Measurements from ENCODE around the gene SLC30A4.
"Not testable (repeated sequence)": the region's sequence is repeated elsewhere in the genome, so short reads cannot be mapped to it uniquely, and the experiment has no call there.

The SLC30A4 gene

GRCh38 chr15:45535486-45536042 is 13.0 kb upstream of the SLC30A4 start:
- H3K27ac Mint-ChIP-seq (ENCODE audit: low read depth), result no peak overlapping the region
- no peaks in the 10 kb centered on the region for H3K4me1 Mint-ChIP-seq
- no peak for DNase-seq (ENCODE audit: low spot score in 2 of 2)
- H3K27me3 Mint-ChIP-seq, result peaks cover 23% of the 10 kb centered on the region
- no peak for ATAC-seq (replicated peaks; ENCODE audit: extremely low read depth, poor library complexity, severe bottlenecking)
- H3K36me3 Mint-ChIP-seq (ENCODE audit: insufficient read depth), result no peaks in the 10 kb centered on the region
- no peak overlapping the region for H3K4me3 Mint-ChIP-seq
- H3K9me3 Mint-ChIP-seq, result no peaks in the 10 kb centered on the region

GRCh38 chr15:45534821-45535220 is 12.3 kb upstream of the SLC30A4 start:
- DNase-seq (ENCODE audit: low spot score in 2 of 2) (no peak), ATAC-seq (replicated peaks; ENCODE audit: extremely low read depth, poor library complexity, severe bottlenecking) (no peak)
- Mint-ChIP-seq H3K27me3 (peaks cover 23% of the 10 kb centered on the region), H3K4me1 (no peaks in the 10 kb centered on the region), H3K4me3 (no peak overlapping the region), H3K36me3 (ENCODE audit: insufficient read depth) (no peaks in the 10 kb centered on the region), H3K9me3 (no peaks in the 10 kb centered on the region), H3K27ac (ENCODE audit: low read depth) (no peak overlapping the region)

- not testable (repeated sequence) for H3K36me3 Mint-ChIP-seq (ENCODE audit: insufficient read depth); ATAC-seq (replicated peaks; ENCODE audit: extremely low read depth, poor library complexity, severe bottlenecking); H3K27ac Mint-ChIP-seq (ENCODE audit: low read depth); H3K4me1 Mint-ChIP-seq; H3K4me3 Mint-ChIP-seq; DNase-seq (ENCODE audit: low spot score in 2 of 2); H3K9me3 Mint-ChIP-seq
- H3K27me3 Mint-ChIP-seq, result peaks cover 23% of the 10 kb centered on the region
These were observed 10.3 kb upstream of the SLC30A4 start for GRCh38 chr15:45532892-45533291.

- no peaks in the 10 kb centered on the region for H3K36me3 Mint-ChIP-seq (ENCODE audit: insufficient read depth)
- no peaks in the 10 kb centered on the region for H3K4me1 Mint-ChIP-seq
- H3K27me3 Mint-ChIP-seq, result peaks cover 23% of the 10 kb centered on the region
- ATAC-seq (replicated peaks; ENCODE audit: extremely low read depth, poor library complexity, severe bottlenecking), result no peak
- no peaks in the 10 kb centered on the region for H3K9me3 Mint-ChIP-seq
- H3K27ac Mint-ChIP-seq (ENCODE audit: low read depth), result no peak overlapping the region
- no peak overlapping the region for H3K4me3 Mint-ChIP-seq
- no peak for DNase-seq (ENCODE audit: low spot score in 2 of 2)
These were observed 7.1 kb upstream of the SLC30A4 start for GRCh38 chr15:45529613-45530012.

GRCh38 chr15:45527086-45527485 is 4.5 kb upstream of the SLC30A4 start:
- Mint-ChIP-seq H3K36me3 (ENCODE audit: insufficient read depth) (peaks cover under 1% of the 10 kb centered on the region), H3K27me3 (peaks cover 5% of the 10 kb centered on the region), H3K27ac (ENCODE audit: low read depth) (no peak overlapping the region), H3K4me3 (no peak overlapping the region), H3K4me1 (peaks cover 6% of the 10 kb centered on the region), H3K9me3 (no peaks in the 10 kb centered on the region)
- DNase-seq (ENCODE audit: low spot score in 2 of 2) (no peak), ATAC-seq (replicated peaks; ENCODE audit: extremely low read depth, poor library complexity, severe bottlenecking) (no peak)

- Mint-ChIP-seq H3K4me1 (peaks cover 26% of the 10 kb centered on the region), H3K9me3 (no peaks in the 10 kb centered on the region), H3K27me3 (no peaks in the 10 kb centered on the region), H3K27ac (ENCODE audit: low read depth) (peak overlapping the region; percentile 65), H3K4me3 (peak overlapping the region; percentile 96), H3K36me3 (ENCODE audit: insufficient read depth) (peaks cover 2% of the 10 kb centered on the region)
- DNase-seq (ENCODE audit: low spot score in 2 of 2) (no peak), ATAC-seq (replicated peaks; ENCODE audit: extremely low read depth, poor library complexity, severe bottlenecking) (no peak)
These were observed 558 bp upstream of the SLC30A4 start for GRCh38 chr15:45523166-45523460.

GRCh38 chr15:45521596-45522327 is 793 bp downstream of the SLC30A4 start:
- H3K27ac Mint-ChIP-seq (ENCODE audit: low read depth), result peak overlapping the region; percentile 62

GRCh38 chr15:45510758-45511280 is 11.7 kb downstream of the SLC30A4 start:
- no peaks in the 10 kb centered on the region for H3K4me1 Mint-ChIP-seq
- H3K27ac Mint-ChIP-seq (ENCODE audit: low read depth), result no peak overlapping the region
- no peaks in the 10 kb centered on the region for H3K9me3 Mint-ChIP-seq
- H3K36me3 Mint-ChIP-seq (ENCODE audit: insufficient read depth), result peaks cover 12% of the 10 kb centered on the region
- no peak overlapping the region for H3K4me3 Mint-ChIP-seq
- no peak for ATAC-seq (replicated peaks; ENCODE audit: extremely low read depth, poor library complexity, severe bottlenecking)
- H3K27me3 Mint-ChIP-seq, result no peaks in the 10 kb centered on the region
- DNase-seq (ENCODE audit: low spot score in 2 of 2), result no peak

More at GRCh38 chr15:45521596-45522327, 793 bp downstream of the SLC30A4 start:
- Mint-ChIP-seq H3K4me3 (peak overlapping the region; percentile 96), H3K4me1 (peaks cover 26% of the 10 kb centered on the region), H3K27me3 (no peaks in the 10 kb centered on the region), H3K9me3 (no peaks in the 10 kb centered on the region), H3K36me3 (ENCODE audit: insufficient read depth) (peaks cover 2% of the 10 kb centered on the region)
- no peak for DNase-seq (ENCODE audit: low spot score in 2 of 2)
- no peak for ATAC-seq (replicated peaks; ENCODE audit: extremely low read depth, poor library complexity, severe bottlenecking)

GRCh38 chr15:45507143-45507542 is 15.4 kb downstream of the SLC30A4 start:
- H3K9me3 Mint-ChIP-seq; H3K4me3 Mint-ChIP-seq; H3K27ac Mint-ChIP-seq (ENCODE audit: low read depth); ATAC-seq (replicated peaks; ENCODE audit: extremely low read depth, poor library complexity, severe bottlenecking); H3K4me1 Mint-ChIP-seq; H3K27me3 Mint-ChIP-seq; DNase-seq (ENCODE audit: low spot score in 2 of 2): not testable (repeated sequence)
- peaks cover 12% of the 10 kb centered on the region for H3K36me3 Mint-ChIP-seq (ENCODE audit: insufficient read depth)

GRCh38 chr15:45499426-45499825 is 23.1 kb downstream of the SLC30A4 start:
- ATAC-seq (replicated peaks; ENCODE audit: extremely low read depth, poor library complexity, severe bottlenecking) (no peak), DNase-seq (ENCODE audit: low spot score in 2 of 2) (no peak)
- Mint-ChIP-seq H3K36me3 (ENCODE audit: insufficient read depth) (peaks cover 1% of the 10 kb centered on the region), H3K4me3 (no peak overlapping the region), H3K27me3 (no peaks in the 10 kb centered on the region), H3K27ac (ENCODE audit: low read depth) (no peak overlapping the region), H3K4me1 (no peaks in the 10 kb centered on the region), H3K9me3 (no peaks in the 10 kb centered on the region)

GRCh38 chr15:45498701-45499100 is 23.9 kb downstream of the SLC30A4 start:
- ATAC-seq (replicated peaks; ENCODE audit: extremely low read depth, poor library complexity, severe bottlenecking) (no peak), DNase-seq (ENCODE audit: low spot score in 2 of 2) (no peak)
- Mint-ChIP-seq H3K4me1 (no peaks in the 10 kb centered on the region), H3K36me3 (ENCODE audit: insufficient read depth) (peaks cover 3% of the 10 kb centered on the region), H3K4me3 (no peak overlapping the region), H3K27me3 (no peaks in the 10 kb centered on the region), H3K27ac (ENCODE audit: low read depth) (no peak overlapping the region), H3K9me3 (no peaks in the 10 kb centered on the region)

- Mint-ChIP-seq H3K4me3 (no peak overlapping the region), H3K27me3 (no peaks in the 10 kb centered on the region)
- no peak for ATAC-seq (replicated peaks; ENCODE audit: extremely low read depth, poor library complexity, severe bottlenecking)
These were observed 25.3 kb downstream of the SLC30A4 start for GRCh38 chr15:45497261-45497660.

GRCh38 chr15:45496658-45497057 is 25.9 kb downstream of the SLC30A4 start:
- H3K4me1 Mint-ChIP-seq, result no peaks in the 10 kb centered on the region
- DNase-seq (ENCODE audit: low spot score in 2 of 2) (no peak), ATAC-seq (replicated peaks; ENCODE audit: extremely low read depth, poor library complexity, severe bottlenecking) (no peak)
- H3K9me3 Mint-ChIP-seq, result no peaks in the 10 kb centered on the region
- no peak overlapping the region for H3K27ac Mint-ChIP-seq (ENCODE audit: low read depth)
- H3K4me3 Mint-ChIP-seq, result no peak overlapping the region
- H3K36me3 Mint-ChIP-seq (ENCODE audit: insufficient read depth), result peaks cover 3% of the 10 kb centered on the region
- no peaks in the 10 kb centered on the region for H3K27me3 Mint-ChIP-seq

More at GRCh38 chr15:45497261-45497660, 25.3 kb downstream of the SLC30A4 start:
- Mint-ChIP-seq H3K9me3 (no peaks in the 10 kb centered on the region), H3K36me3 (ENCODE audit: insufficient read depth) (peaks cover 3% of the 10 kb centered on the region), H3K4me1 (no peaks in the 10 kb centered on the region), H3K27ac (ENCODE audit: low read depth) (no peak overlapping the region)
- DNase-seq (ENCODE audit: low spot score in 2 of 2), result no peak
